GM10266 (cell line): Measurements from ENCODE around the gene DAPL1.
"Not testable (repeated sequence)": the region's sequence is repeated elsewhere in the genome, so short reads cannot be mapped to it uniquely, and the experiment has no call there.

Source experiments
- DNase-seq: peaks from one replicate; pipeline ENCODE4 v3.0.0; 2012; ENCODE audit errors: extremely low spot score

The DAPL1 gene

GRCh38 chr2:158865469-158865868 lies 70.4 kb downstream of the DAPL1 start:
- not testable (repeated sequence) for DNase-seq
